COR-L47 (cell line): Measurements from ENCODE around the gene KMT2E.
"Not testable (repeated sequence)": the region's sequence is repeated elsewhere in the genome, so short reads cannot be mapped to it uniquely, and the experiment has no call there.

Source experiments
- DNase-seq: peaks from one replicate; lab custom pipeline; 2025; lab: John Stamatoyannopoulos, UW

The KMT2E gene

GRCh38 chr7:105026750-105027149, 12.7 kb downstream of the KMT2E start:
- DNase-seq = no peak

GRCh38 chr7:105027176-105027853, 13.3 kb downstream of the KMT2E start:
- DNase-seq = no peak

- no peak for DNase-seq
Measured at GRCh38 chr7:105028004-105028403, 14.0 kb downstream of the KMT2E start.

GRCh38 chr7:105028941-105029340, 14.9 kb downstream of the KMT2E start:
- DNase-seq = not testable (repeated sequence)

GRCh38 chr7:105030447-105030846, 16.4 kb downstream of the KMT2E start:
- DNase-seq = no peak

GRCh38 chr7:105032553-105033214, 18.7 kb downstream of the KMT2E start:
- DNase-seq = no peak

GRCh38 chr7:105035349-105035748, 21.3 kb downstream of the KMT2E start:
- DNase-seq = no peak

GRCh38 chr7:105036217-105037168, 22.5 kb downstream of the KMT2E start:
- DNase-seq = no peak

GRCh38 chr7:105037319-105037718, 23.3 kb downstream of the KMT2E start:
- DNase-seq = no peak

GRCh38 chr7:105044449-105045070, 30.6 kb downstream of the KMT2E start:
- DNase-seq = no peak

- no peak for DNase-seq
Measured at GRCh38 chr7:105046414-105046813, 32.4 kb downstream of the KMT2E start.

- no peak for DNase-seq
Measured at GRCh38 chr7:105047932-105048331, 33.9 kb downstream of the KMT2E start.

GRCh38 chr7:105050493-105050892, 36.5 kb downstream of the KMT2E start:
- no peak for DNase-seq

GRCh38 chr7:105050899-105051298, 36.9 kb downstream of the KMT2E start:
- not testable (repeated sequence) for DNase-seq

- no peak for DNase-seq
Measured at GRCh38 chr7:105055084-105055483, 41.1 kb downstream of the KMT2E start.

GRCh38 chr7:105055621-105056020, 41.6 kb downstream of the KMT2E start:
- no peak for DNase-seq

- DNase-seq = no peak
Measured at GRCh38 chr7:105057472-105057871, 43.5 kb downstream of the KMT2E start.

- no peak for DNase-seq
Measured at GRCh38 chr7:105060437-105060836, 46.4 kb downstream of the KMT2E start.

GRCh38 chr7:105060923-105061322, 46.9 kb downstream of the KMT2E start:
- no peak for DNase-seq

- no peak for DNase-seq
Measured at GRCh38 chr7:105065104-105065503, 51.1 kb downstream of the KMT2E start.

- no peak for DNase-seq
Measured at GRCh38 chr7:105067691-105068090, 53.7 kb downstream of the KMT2E start.

GRCh38 chr7:105068886-105069285, 54.9 kb downstream of the KMT2E start:
- DNase-seq = no peak
